Measurements from ENCODE around the gene PRDM16.

Gene PRDM16

DNA sequence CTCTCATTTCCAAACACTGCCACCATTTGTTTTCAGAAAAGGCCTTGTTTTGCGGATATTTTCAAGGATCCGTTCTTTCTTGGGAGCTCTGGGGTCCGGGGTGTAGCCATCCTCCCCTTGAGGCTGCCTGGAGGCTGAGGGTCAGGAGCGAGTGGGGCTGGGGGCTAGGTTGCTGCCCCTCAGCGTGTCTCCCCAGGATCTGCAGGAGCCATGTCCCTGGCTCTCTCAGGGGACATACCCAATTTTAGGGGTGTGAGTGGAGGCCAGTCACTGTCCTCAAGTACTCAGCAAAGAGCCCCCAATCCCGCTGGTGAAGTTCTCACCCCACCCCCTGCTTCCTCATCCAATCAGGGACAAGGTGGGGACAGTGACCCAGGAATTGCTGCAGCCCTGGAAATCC, 15.0 kb upstream of the PRDM16 start:
- no peak for DNase-seq (ENCODE audit: low read depth)

GRCh38 chr1:3054474-3054873, 14.5 kb upstream of the PRDM16 start:
- DNase-seq (ENCODE audit: low read depth) = no peak

DNA sequence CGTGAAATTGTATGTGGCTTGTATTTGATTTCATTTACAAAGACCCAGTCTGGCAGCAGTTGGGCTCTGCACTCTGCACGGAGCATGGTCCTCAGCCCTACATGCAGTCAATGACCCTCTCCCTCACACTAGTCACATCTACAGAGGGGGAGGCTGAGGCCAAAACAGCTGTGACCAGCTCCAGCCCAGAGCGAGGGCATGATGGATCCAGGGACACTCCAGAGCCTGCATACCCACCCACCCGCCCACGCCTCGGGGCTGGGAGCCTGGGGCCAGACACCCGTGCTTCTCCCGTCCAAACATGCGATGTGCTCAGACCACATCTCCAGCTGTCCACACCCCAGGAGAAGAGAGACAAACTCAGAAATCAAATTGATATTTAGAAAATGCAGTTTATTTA, 14.0 kb upstream of the PRDM16 start:
- DNase-seq (ENCODE audit: low read depth) = no peak

DNA sequence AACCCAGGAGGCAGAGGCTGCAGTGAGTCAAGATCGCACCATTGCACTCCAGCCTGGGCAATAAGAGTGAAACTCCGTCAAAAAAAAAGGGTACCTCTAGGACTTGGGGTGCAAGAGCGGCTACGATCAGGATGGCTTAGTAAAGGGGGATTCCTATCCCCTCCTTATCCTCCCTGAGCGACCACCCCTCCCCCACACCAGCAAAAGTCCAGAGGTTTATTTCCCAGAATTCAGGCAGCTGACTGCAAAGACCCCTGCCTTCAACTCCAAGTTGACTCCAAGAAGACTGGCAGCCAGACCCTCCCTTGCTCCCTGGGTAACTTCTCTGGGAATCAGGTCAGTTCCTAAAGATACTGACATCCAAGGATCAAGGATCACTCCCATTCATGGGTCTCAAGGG, 12.4 kb upstream of the PRDM16 start:
- DNase-seq (ENCODE audit: low read depth) = no peak

DNA sequence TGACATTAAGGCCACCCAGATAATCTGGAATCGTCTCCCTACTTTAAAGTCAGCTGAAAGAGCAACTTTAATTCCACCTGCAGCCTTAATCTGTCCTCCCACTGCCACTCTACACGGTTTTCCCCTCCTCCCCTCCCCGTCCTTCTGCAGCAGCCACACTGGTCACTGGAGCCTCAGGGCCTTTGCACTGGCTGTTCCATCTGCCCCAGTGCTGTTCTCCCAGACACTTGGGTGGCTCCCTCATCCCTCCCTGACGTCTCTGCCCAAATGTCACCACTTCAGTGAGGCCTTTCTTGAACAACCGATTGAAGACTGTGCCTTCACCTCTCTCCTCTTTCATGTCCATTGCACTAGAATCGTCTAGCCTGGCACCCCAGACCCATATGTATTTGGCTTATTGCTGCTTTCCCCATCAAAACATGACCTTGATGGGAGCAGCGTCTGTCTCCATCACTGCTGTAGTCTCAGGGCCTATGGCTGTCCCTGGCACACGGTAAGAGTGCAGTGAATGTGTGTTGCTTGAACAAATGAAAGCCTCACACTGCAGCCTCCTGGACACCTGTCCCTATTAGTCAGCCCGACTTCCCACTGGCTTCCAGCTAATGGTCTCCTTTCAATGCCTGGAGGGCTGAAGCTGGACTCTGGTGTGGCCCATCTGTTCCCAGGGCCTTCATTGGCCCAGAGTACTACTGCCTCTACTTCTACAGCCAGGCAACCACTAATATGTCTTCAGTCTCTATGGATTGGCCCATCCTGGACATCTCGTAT, 10.6 kb upstream of the PRDM16 start:
- DNase-seq (ENCODE audit: low read depth) = no peak

GRCh38 chr1:3060127-3060526, 8.9 kb upstream of the PRDM16 start:
- DNase-seq (ENCODE audit: low read depth) = no peak

GRCh38 chr1:3060601-3061551, 8.1 kb upstream of the PRDM16 start:
- DNase-seq (ENCODE audit: low read depth) = no peak

- DNase-seq (ENCODE audit: low read depth) = no peak
Observed at GRCh38 chr1:3061566-3061965, 7.4 kb upstream of the PRDM16 start.

GRCh38 chr1:3061981-3062615, 6.9 kb upstream of the PRDM16 start:
- DNase-seq (ENCODE audit: low read depth) = no peak

- no peak for DNase-seq (ENCODE audit: low read depth)
Observed at GRCh38 chr1:3062616-3063378, 6.2 kb upstream of the PRDM16 start.

GRCh38 chr1:3063379-3064295, 5.4 kb upstream of the PRDM16 start:
- DNase-seq (ENCODE audit: low read depth) = no peak

- no peak for DNase-seq (ENCODE audit: low read depth)
Observed at GRCh38 chr1:3064296-3064850, 4.6 kb upstream of the PRDM16 start.

DNA sequence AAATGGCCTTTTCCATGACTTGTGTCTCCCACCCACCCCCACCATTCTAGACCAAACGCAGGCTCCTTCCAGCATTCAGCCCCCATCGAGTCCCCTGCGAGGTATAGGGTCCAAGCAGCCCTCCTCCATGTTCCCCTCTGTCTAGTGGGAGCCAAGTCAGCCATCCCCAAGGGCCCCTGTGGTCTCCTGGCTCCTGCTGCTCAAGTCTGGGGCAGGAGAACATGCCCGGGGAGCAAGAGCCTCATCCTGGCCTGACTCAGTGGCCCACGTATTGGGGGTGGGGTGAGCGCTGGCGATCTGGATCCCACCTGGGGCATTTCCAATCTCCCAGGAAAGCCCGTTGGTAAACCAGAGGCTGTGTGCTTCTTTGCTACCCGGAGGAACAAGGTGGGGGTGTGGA, 4.1 kb upstream of the PRDM16 start:
- no peak for DNase-seq (ENCODE audit: low read depth)

GRCh38 chr1:3065396-3065795, 3.6 kb upstream of the PRDM16 start:
- no peak for DNase-seq (ENCODE audit: low read depth)

GRCh38 chr1:3065797-3066196, 3.2 kb upstream of the PRDM16 start:
- DNase-seq (ENCODE audit: low read depth) = no peak

DNA sequence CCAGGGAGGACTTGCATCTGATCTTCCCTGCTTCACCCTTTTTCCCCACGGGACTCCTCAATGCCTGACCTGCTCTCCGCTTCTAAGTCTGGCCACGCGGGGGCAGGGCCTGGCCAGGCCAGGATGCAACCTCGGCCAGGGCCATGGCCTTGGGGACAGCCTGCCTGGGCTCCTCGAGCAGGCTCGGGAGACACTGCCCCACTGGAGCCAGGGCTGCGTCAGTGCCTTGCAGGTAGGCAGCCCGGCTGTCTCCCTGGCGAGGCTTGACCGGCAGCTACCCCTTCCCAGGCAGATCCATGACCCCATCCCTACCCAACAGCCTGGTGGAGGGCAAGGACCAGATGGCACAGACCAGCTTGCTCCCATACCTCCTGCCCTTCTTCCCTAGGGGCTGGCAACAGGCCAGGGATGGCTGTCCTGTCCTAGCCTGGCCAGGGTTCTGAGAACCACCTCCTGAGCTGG, 2.7 kb upstream of the PRDM16 start:
- no peak for DNase-seq (ENCODE audit: low read depth)

GRCh38 chr1:3066826-3067225, 2.2 kb upstream of the PRDM16 start:
- no peak for DNase-seq (ENCODE audit: low read depth)

- DNase-seq (ENCODE audit: low read depth) = no peak
Observed at GRCh38 chr1:3067301-3067670, 1.7 kb upstream of the PRDM16 start.

DNA sequence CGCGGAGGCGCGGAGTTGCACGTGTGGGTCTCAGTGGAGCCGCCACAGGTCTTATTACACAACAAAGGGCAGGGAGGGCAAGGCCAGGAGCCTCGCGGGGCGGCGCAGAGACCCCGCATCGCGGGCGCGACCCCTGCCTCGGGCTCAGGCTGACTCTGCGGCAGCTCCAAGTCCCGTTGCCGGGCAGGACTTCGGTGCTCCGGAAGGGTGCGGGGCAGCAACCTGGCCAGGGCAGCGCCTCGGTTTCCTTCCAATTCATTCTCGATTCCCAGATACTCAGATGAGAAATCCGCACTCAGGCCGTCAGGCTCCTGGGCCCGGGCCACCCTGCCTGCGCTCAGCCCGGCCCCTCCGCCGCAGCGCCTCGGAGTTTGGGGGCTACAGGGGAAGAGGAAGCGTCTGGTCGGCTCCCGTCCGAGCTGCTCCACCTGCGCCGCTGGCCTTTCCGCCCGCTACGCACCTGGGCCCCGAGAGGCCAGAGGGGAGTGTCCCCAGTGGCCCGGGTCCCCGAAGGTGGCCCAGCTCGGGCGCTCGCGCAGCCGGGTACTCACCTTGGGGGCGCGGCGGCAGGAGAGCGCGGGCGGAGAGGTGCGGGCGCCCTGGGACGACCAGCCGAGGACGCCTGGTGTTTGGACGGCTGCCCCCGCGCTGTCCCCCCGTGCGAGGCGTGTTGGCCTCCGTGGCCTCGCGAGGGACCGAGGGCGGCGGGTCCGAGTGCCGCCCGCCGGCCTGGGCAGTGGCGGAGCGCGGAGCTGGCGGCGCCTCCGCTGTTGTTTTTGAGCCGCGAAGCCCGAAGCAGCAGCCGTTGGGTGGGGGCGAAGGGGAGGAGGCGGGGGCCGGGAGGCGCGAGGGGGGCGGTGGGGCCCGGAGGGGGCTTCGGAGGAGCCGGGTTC, 1.1 kb upstream of the PRDM16 start:
- no peak for DNase-seq (ENCODE audit: low read depth)
